ENCODE data around the gene IQUB.

DNA sequence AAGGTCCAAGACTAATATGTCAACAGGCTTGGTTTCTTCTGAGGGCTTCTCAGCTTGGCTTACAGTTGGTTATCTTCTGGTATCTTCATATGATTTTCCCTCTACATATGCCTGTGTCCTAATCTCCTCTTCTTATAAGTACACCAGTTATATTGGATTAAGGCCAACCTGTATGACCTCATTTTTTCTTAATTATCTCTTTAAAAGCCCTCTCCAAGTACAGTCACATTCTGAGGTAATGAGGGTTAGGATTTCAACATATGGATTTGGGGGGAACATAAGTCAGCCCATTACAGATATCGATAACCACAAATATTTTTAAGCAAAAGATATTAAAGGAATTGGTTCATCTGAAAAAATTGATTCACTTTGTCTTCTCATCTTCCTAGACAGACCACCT lies 49.2 kb downstream of the IQUB start:
- TF ChIP-seq EP300 (IDR thresholded peaks at IDR 0.05): no peak
- TF ChIP-seq, protein P1, sequence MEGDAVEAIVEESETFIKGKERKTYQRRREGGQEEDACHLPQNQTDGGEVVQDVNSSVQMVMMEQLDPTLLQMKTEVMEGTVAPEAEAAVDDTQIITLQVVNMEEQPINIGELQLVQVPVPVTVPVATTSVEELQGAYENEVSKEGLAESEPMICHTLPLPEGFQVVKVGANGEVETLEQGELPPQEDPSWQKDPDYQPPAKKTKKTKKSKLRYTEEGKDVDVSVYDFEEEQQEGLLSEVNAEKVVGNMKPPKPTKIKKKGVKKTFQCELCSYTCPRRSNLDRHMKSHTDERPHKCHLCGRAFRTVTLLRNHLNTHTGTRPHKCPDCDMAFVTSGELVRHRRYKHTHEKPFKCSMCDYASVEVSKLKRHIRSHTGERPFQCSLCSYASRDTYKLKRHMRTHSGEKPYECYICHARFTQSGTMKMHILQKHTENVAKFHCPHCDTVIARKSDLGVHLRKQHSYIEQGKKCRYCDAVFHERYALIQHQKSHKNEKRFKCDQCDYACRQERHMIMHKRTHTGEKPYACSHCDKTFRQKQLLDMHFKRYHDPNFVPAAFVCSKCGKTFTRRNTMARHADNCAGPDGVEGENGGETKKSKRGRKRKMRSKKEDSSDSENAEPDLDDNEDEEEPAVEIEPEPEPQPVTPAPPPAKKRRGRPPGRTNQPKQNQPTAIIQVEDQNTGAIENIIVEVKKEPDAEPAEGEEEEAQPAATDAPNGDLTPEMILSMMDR (IDR thresholded peaks at IDR 0.05): no peak

Data from sigmoid colon (tissue), 4 donors.